ENCODE measurements around the gene CCDC80.

DNA sequence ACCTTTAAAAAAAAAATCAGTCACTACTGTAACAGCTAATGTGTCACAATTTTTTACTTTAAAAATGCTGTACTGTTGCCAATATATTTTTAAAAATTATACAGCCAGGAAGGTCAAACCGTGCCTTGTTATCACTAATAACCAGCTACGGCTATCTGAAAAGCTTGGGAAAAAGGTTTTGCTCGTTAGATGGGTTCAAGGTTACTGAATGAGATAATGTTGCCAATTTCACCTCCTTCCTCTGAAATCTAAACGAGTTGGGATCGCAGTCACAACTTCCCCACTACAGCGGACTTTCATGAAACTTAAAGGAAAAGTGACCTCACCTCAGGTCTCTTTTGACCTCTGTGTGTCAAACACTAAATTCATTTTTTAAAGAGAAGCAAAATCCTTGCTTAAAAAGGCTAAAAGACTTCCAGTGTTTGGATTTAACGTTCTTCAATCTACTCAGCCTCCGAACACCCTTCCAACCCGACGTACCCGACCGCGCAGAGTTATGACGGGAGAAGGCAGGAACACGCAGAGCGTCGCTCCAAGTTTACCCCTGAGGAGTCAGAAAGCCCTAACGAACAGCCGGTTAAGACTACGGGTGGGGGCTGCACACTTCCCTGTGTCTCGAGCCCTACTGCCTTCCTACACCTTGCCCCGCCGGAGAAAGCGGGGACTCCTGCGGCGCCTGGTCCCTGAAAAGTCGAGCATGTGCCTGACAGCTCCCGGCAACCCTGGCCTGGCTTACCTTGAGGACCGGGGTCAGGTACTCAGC, 80.0 kb downstream of the CCDC80 start:
- TF ChIP-seq, protein P1, sequence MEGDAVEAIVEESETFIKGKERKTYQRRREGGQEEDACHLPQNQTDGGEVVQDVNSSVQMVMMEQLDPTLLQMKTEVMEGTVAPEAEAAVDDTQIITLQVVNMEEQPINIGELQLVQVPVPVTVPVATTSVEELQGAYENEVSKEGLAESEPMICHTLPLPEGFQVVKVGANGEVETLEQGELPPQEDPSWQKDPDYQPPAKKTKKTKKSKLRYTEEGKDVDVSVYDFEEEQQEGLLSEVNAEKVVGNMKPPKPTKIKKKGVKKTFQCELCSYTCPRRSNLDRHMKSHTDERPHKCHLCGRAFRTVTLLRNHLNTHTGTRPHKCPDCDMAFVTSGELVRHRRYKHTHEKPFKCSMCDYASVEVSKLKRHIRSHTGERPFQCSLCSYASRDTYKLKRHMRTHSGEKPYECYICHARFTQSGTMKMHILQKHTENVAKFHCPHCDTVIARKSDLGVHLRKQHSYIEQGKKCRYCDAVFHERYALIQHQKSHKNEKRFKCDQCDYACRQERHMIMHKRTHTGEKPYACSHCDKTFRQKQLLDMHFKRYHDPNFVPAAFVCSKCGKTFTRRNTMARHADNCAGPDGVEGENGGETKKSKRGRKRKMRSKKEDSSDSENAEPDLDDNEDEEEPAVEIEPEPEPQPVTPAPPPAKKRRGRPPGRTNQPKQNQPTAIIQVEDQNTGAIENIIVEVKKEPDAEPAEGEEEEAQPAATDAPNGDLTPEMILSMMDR (conservative IDR thresholded peaks at IDR 0.05; ENCODE audit: low read length): no peak
- no peak for TF ChIP-seq EZH2phosphoT487 (IDR thresholded peaks at IDR 0.05; ENCODE audit: borderline replicate concordance, low read depth, low read length)

Data from OCI-LY7 (cell line).